IMR-90 (cell line): ENCODE measurements around the gene APC2. TPM values are rescaled to one million over a fixed set of nuclear protein-coding genes. Genes with fewer than 3 reads are reported as not detected.

ENCODE experiments used
- ATAC-seq: fragments of 200-7000 bp; cut with Tn5 transposase; 2 replicates; pipeline ENCODE4 v1.9.1; 2020; ENCODE audit warnings: low read depth, mild to moderate bottlenecking, moderate library complexity
- BruUV-seq: library from RNA; stranded (reverse); fragments of 400-500 nt; replicated peaks from 2 replicates; lab custom pipeline; 2021; lab: Mats Ljungman, UMichigan
- CTCF ChIA-PET: fragments of 300-600 bp; formaldehyde crosslinking; extraction: SDS; loops from one replicate; lab custom pipeline; 2021; ENCODE audit warnings: antibody characterized with exemption; lab: Yijun Ruan, JAX
- POLR2A ChIA-PET: fragments of 300-600 bp; sonication (Branson Sonifier 250); formaldehyde crosslinking; loops from one replicate; lab custom pipeline; 2022; ENCODE audit warnings: antibody characterized with exemption; ENCODE audit not compliant: unreplicated experiment; lab: Charles Lee
- DNase-seq: peaks from one replicate; pipeline ENCODE4 v3.0.0; 2013
- H2AFZ ChIP-seq: replicated peaks from 2 replicates; pipeline ENCODE3; 2013; ENCODE audit warnings: low read length, mild to moderate bottlenecking; ENCODE audit not compliant: poor library complexity
- H2AK5ac ChIP-seq: 2 replicates; pipeline ENCODE4 v1.6.1; 2013; ENCODE audit warnings: low read depth, low read length, inconsistent platforms
- H2AK9ac ChIP-seq: replicated peaks from 2 replicates; pipeline ENCODE3; 2013; ENCODE audit warnings: mild to moderate bottlenecking, low read depth, low read length, moderate library complexity; ENCODE audit not compliant: poor library complexity
- H2BK120ac ChIP-seq: 2 replicates; pipeline ENCODE4 v1.6.1; 2013; ENCODE audit warnings: low read depth, low read length, inconsistent platforms
- H2BK15ac ChIP-seq: 3 replicates; pipeline ENCODE4 v1.6.1; 2013; ENCODE audit warnings: low read depth, low read length, inconsistent platforms
- H2BK20ac ChIP-seq: 2 replicates; pipeline ENCODE4 v1.6.1; 2013; ENCODE audit warnings: low read depth, mild to moderate bottlenecking, inconsistent platforms, low read length, moderate library complexity
- H2BK5ac ChIP-seq: 2 replicates; pipeline ENCODE4 v1.6.1; 2013; ENCODE audit warnings: mild to moderate bottlenecking, low read depth, low read length, inconsistent platforms; ENCODE audit not compliant: poor library complexity, severe bottlenecking
- H3K14ac ChIP-seq: replicated peaks from 2 replicates; pipeline ENCODE4 v1.6.1; 2013; ENCODE audit warnings: low read depth, low read length, inconsistent platforms
- H3K18ac ChIP-seq: 2 replicates; pipeline ENCODE4 v1.6.1; 2013; ENCODE audit warnings: low read depth, low read length, control low read depth
- H3K23ac ChIP-seq: 2 replicates; pipeline ENCODE4 v1.6.1; 2013; ENCODE audit warnings: low read depth, low read length, inconsistent platforms
- H3K27ac ChIP-seq: 2 replicates; pipeline ENCODE4 v1.5.1; 2013; ENCODE audit warnings: mild to moderate bottlenecking, control low read depth, low read length; ENCODE audit not compliant: insufficient read depth
- H3K27me3 ChIP-seq: 2 replicates; pipeline ENCODE4 v1.6.1; 2013; ENCODE audit warnings: low read length; ENCODE audit not compliant: control insufficient read depth, insufficient read depth
- H3K36me3 ChIP-seq: 2 replicates; pipeline ENCODE4 v1.6.1; 2013; ENCODE audit warnings: low read length, mixed read lengths; ENCODE audit not compliant: control insufficient read depth, insufficient read depth
- H3K4ac ChIP-seq: 2 replicates; pipeline ENCODE4 v1.6.1; 2013; ENCODE audit warnings: low read depth, low read length, inconsistent platforms
- H3K4me1 ChIP-seq: 2 replicates; pipeline ENCODE4 v1.6.1; 2013; ENCODE audit warnings: low read length, mixed read lengths; ENCODE audit not compliant: control insufficient read depth, insufficient read depth
- H3K4me2 ChIP-seq: 2 replicates; pipeline ENCODE4 v1.6.1; 2013; ENCODE audit warnings: low read depth, mild to moderate bottlenecking, control low read depth, low read length, moderate library complexity
- H3K4me3 ChIP-seq: 2 replicates; pipeline ENCODE4 v1.5.1; 2013; ENCODE audit warnings: low read depth, mild to moderate bottlenecking, control low read depth, low read length, moderate library complexity; ENCODE audit not compliant: insufficient read depth
- H3K56ac ChIP-seq: 2 replicates; pipeline ENCODE4 v1.6.1; 2013; ENCODE audit warnings: low read length, inconsistent platforms; ENCODE audit not compliant: insufficient read depth; ENCODE audit errors: extremely low read depth
- H3K79me1 ChIP-seq, 2 experiments: 2 replicates each; pipeline ENCODE4 v1.6.1; 2013; ENCODE audit warnings: low read length in 2 of 2, inconsistent platforms in 1 of 2, low read depth in 1 of 2
- H3K9ac ChIP-seq: 2 replicates; pipeline ENCODE4 v1.6.1; 2013; ENCODE audit warnings: low read depth, low read length, control low read depth
- H3K9me1 ChIP-seq: 2 replicates; pipeline ENCODE4 v1.6.1; 2013; ENCODE audit warnings: low read length, inconsistent platforms; ENCODE audit not compliant: insufficient read depth
- H3K9me3 ChIP-seq: 2 replicates; pipeline ENCODE4 v1.6.1; 2013; ENCODE audit warnings: low read length; ENCODE audit not compliant: control insufficient read depth, insufficient read depth
- H4K20me1 ChIP-seq: 2 replicates; pipeline ENCODE4 v1.6.1; 2013; ENCODE audit warnings: low read length, inconsistent platforms; ENCODE audit not compliant: insufficient read depth
- H4K5ac ChIP-seq: 2 replicates; pipeline ENCODE4 v1.6.1; 2013; ENCODE audit warnings: mild to moderate bottlenecking, low read depth, low read length, control low read depth
- H4K8ac ChIP-seq, 2 experiments: 2 replicates each; pipeline ENCODE4 v1.6.1; 2013; ENCODE audit warnings: low read depth in 2 of 2, low read length in 2 of 2, control low read depth in 1 of 2, inconsistent platforms in 1 of 2
- H4K91ac ChIP-seq: 2 replicates; pipeline ENCODE4 v1.6.1; 2013; ENCODE audit warnings: low read depth, low read length, inconsistent platforms; ENCODE audit not compliant: insufficient read depth
- BHLHE40 ChIP-seq: fragments of 150-350 bp; IDR thresholded peaks from 2 replicates; pipeline ENCODE4 v1.6.1; 2016; ENCODE audit warnings: mild to moderate bottlenecking, low read depth, low read length
- CEBPB ChIP-seq: IDR thresholded peaks from 2 replicates; pipeline ENCODE4 v1.6.1; 2012; ENCODE audit warnings: low read depth, low read length, improper control_type of control experiment
- CHD1 ChIP-seq: IDR thresholded peaks from 2 replicates; pipeline ENCODE4 v1.6.1; 2012; ENCODE audit warnings: low read depth, low read length, improper control_type of control experiment
- FOS ChIP-seq: fragments of 150-350 bp; IDR thresholded peaks from 2 replicates; pipeline ENCODE4 v1.6.1; 2016; ENCODE audit warnings: low read depth, low read length
- MAFK ChIP-seq: IDR thresholded peaks from 2 replicates; pipeline ENCODE4 v1.6.1; 2012; ENCODE audit warnings: low read depth, low read length, improper control_type of control experiment
- MAZ ChIP-seq: IDR thresholded peaks from 2 replicates; pipeline ENCODE4 v1.6.1; 2012; ENCODE audit warnings: low read depth, mild to moderate bottlenecking, low read length, improper control_type of control experiment, moderate library complexity, borderline replicate concordance
- MXI1 ChIP-seq: IDR thresholded peaks from 2 replicates; pipeline ENCODE4 v1.6.1; 2012; ENCODE audit warnings: low read depth, mild to moderate bottlenecking, low read length, moderate library complexity, borderline replicate concordance
- NFE2L2 ChIP-seq: fragments of 150-350 bp; IDR thresholded peaks from 2 replicates; pipeline ENCODE4 v1.6.1; 2016; ENCODE audit warnings: low read depth, mild to moderate bottlenecking, low read length
- POLR2A ChIP-seq: IDR thresholded peaks from 2 replicates; pipeline ENCODE4 v1.6.1; 2012; ENCODE audit warnings: mild to moderate bottlenecking, low read depth, low read length
- RAD21 ChIP-seq: IDR thresholded peaks from 2 replicates; pipeline ENCODE4 v1.6.1; 2012; ENCODE audit warnings: low read length, improper control_type of control experiment
- RCOR1 ChIP-seq: IDR thresholded peaks from 2 replicates; pipeline ENCODE4 v1.6.1; 2012; ENCODE audit warnings: mild to moderate bottlenecking, low read length, improper control_type of control experiment; ENCODE audit not compliant: insufficient replicate concordance
- RFX5 ChIP-seq: IDR thresholded peaks from 2 replicates; pipeline ENCODE4 v1.8.0; 2012; ENCODE audit warnings: low read depth, mild to moderate bottlenecking, low read length, moderate library complexity
- SMC3 ChIP-seq: fragments of 150-350 bp; IDR thresholded peaks from 2 replicates; pipeline ENCODE4 v1.6.1; 2016; ENCODE audit warnings: low read depth, mild to moderate bottlenecking, antibody characterized with exemption, low read length, moderate library complexity
- WGBS, 2 experiments: methylation state at CpG; one replicate each; pipeline versions ENCODE4 v1.1.5 to v1.1.7; 2013; ENCODE audit warnings: missing lambda C conversion rate in 2 of 2; ENCODE audit not compliant: insufficient read length in 1 of 2; ENCODE audit errors: extremely low coverage in 2 of 2; 5-methylcytosine and 5-hydroxymethylcytosine counted together
- dilution Hi-C: fragments of 300-500 bp; cut with HindIII; formaldehyde crosslinking; loops from one replicate; pipeline ENCODE4 v1.14.3; 2018; ENCODE audit warnings: low sequenced_read_pairs; ENCODE audit not compliant: unreplicated experiment
- in situ Hi-C: fragments of 300-500 bp; cut with MboI; formaldehyde crosslinking; loops from 3 replicates; pipeline ENCODE4 v1.14.3; 2019; ENCODE audit warnings: low sequenced_read_pairs, inconsistent platforms, mixed read lengths
- intact Hi-C: fragments of 100-400 bp; cut with micrococcal nuclease; formaldehyde crosslinking; loops from 2 replicates; pipeline ENCODE4 v1.10.0; 2022
- polyA plus RNA-seq, 3 experiments: library from polyadenylated mRNA; depleted of rRNA; stranded (reverse); fragments of >200 nt; gene quantifications; 2 replicates each; pipeline ENCODE4 v1.2.3, GENCODE V29; 2012; ENCODE audit warnings: low replicate concordance in 1 of 3
- total RNA-seq: library from RNA; depleted of rRNA; stranded (reverse); fragments of >200 nt; gene quantifications from 2 replicates; pipeline ENCODE4 v1.2.3, GENCODE V29; 2012
- TF ChIP-seq, protein P1 (sequence below): fragments of 150-350 bp; IDR thresholded peaks from 2 replicates; pipeline ENCODE4 v1.6.1; 2016; ENCODE audit warnings: low read depth, mild to moderate bottlenecking, low read length, moderate library complexity, borderline replicate concordance
- TF ChIP-seq, protein P2 (sequence below): conservative IDR thresholded peaks from 2 replicates; pipeline ENCODE4 v1.5.1; 2012; ENCODE audit warnings: mild to moderate bottlenecking, low read depth, low read length, improper control_type of control experiment
- TF ChIP-seq, protein P3 (sequence below): fragments of 150-350 bp; IDR thresholded peaks from 2 replicates; pipeline ENCODE4 v1.6.1; 2017; ENCODE audit warnings: mild to moderate bottlenecking, antibody characterized with exemption, low read length, low read depth

The APC2 gene
- total and polyA plus RNA-seq, 2 of the 4 experiments (the other 2 are of a cell fraction): 0.36 to 0.41 TPM

DNA sequence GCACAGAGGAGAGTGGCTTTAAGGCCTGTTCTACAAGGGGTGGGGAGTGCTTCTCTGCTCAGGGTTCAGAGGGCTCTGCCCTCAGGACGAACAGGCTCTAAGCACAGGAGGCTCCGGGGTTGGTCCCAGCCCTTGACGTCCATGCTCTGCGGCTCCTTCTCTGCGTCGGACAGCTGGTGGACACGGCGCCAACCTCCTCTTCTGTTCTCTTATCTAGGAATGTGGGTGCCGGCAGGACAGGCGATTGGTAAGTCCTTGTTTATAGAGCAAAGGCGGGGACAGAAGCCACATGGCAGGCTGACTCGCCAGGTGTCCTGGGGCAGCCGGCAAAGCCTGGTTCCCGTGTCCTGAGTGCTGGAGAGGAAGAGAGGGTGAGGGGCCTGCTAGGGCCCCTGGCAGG lies 20.2 kb upstream of the APC2 start:
- H2BK15ac ChIP-seq: no peak overlapping the region
- in situ Hi-C loops (no loop called here), intact Hi-C loops (no loop called here), dilution Hi-C loops (no loop called here)
- peaks cover 23 to 70% of the 10 kb centered on the region in 2 experiments for H3K79me1 ChIP-seq
- H3K23ac ChIP-seq: no peak overlapping the region
- H3K18ac ChIP-seq: no peak overlapping the region
- no peak overlapping the region for H2BK120ac ChIP-seq
- H3K27me3 ChIP-seq: no peaks in the 10 kb centered on the region
- H3K9me3 ChIP-seq: no peaks in the 10 kb centered on the region
- no peak overlapping the region for H2BK20ac ChIP-seq
- 81% methylated on average over 4 of the region's 14 CpGs; no CpG with 5 or more reads in 1 of the 2 experiments for WGBS, 2 experiments
- TF ChIP-seq MXI1 (no peak), CHD1 (no peak), FOS (no peak), RCOR1 (no peak), NFE2L2 (no peak), BHLHE40 (no peak), MAZ (no peak), RAD21 (no peak), SMC3 (no peak), MAFK (no peak), RFX5 (no peak), POLR2A (no peak), CEBPB (no peak)
- TF ChIP-seq, protein P1, sequence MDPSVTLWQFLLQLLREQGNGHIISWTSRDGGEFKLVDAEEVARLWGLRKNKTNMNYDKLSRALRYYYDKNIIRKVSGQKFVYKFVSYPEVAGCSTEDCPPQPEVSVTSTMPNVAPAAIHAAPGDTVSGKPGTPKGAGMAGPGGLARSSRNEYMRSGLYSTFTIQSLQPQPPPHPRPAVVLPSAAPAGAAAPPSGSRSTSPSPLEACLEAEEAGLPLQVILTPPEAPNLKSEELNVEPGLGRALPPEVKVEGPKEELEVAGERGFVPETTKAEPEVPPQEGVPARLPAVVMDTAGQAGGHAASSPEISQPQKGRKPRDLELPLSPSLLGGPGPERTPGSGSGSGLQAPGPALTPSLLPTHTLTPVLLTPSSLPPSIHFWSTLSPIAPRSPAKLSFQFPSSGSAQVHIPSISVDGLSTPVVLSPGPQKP: no peak
- TF ChIP-seq, protein P2, sequence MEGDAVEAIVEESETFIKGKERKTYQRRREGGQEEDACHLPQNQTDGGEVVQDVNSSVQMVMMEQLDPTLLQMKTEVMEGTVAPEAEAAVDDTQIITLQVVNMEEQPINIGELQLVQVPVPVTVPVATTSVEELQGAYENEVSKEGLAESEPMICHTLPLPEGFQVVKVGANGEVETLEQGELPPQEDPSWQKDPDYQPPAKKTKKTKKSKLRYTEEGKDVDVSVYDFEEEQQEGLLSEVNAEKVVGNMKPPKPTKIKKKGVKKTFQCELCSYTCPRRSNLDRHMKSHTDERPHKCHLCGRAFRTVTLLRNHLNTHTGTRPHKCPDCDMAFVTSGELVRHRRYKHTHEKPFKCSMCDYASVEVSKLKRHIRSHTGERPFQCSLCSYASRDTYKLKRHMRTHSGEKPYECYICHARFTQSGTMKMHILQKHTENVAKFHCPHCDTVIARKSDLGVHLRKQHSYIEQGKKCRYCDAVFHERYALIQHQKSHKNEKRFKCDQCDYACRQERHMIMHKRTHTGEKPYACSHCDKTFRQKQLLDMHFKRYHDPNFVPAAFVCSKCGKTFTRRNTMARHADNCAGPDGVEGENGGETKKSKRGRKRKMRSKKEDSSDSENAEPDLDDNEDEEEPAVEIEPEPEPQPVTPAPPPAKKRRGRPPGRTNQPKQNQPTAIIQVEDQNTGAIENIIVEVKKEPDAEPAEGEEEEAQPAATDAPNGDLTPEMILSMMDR: no peak
- TF ChIP-seq, protein P3, sequence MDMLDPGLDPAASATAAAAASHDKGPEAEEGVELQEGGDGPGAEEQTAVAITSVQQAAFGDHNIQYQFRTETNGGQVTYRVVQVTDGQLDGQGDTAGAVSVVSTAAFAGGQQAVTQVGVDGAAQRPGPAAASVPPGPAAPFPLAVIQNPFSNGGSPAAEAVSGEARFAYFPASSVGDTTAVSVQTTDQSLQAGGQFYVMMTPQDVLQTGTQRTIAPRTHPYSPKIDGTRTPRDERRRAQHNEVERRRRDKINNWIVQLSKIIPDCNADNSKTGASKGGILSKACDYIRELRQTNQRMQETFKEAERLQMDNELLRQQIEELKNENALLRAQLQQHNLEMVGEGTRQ: no peak
- H2AK5ac ChIP-seq: no peak overlapping the region
- no peak overlapping the region for H2AK9ac ChIP-seq
- POLR2A ChIA-PET: no interaction called here
- H3K14ac ChIP-seq: no peak overlapping the region
- H3K4ac ChIP-seq: no peak overlapping the region
- DNase-seq: no peak
- BruUV-seq: no TSS peak
- no peaks in the 10 kb centered on the region for H3K4me1 ChIP-seq
- H4K5ac ChIP-seq: no peak overlapping the region
- no peak overlapping the region for H3K56ac ChIP-seq
- H3K9me1 ChIP-seq: 0 out of 2 replicates have a peak, but pooled peaks cover 3% of the 10 kb centered on the region
- H3K4me3 ChIP-seq: no peak overlapping the region
- H3K36me3 ChIP-seq: peaks cover 73% of the 10 kb centered on the region
- no peak overlapping the region for H3K9ac ChIP-seq
- ATAC-seq: no peak
- H4K8ac ChIP-seq: no peak overlapping the region
- CTCF ChIA-PET: no interaction called here
- H2AFZ ChIP-seq: no peak overlapping the region
- H3K4me2 ChIP-seq: no peak overlapping the region
- H3K27ac ChIP-seq: no peak overlapping the region
- no peak overlapping the region for H4K91ac ChIP-seq
- H4K20me1 ChIP-seq: peaks cover 30% of the 10 kb centered on the region
- no peak overlapping the region for H2BK5ac ChIP-seq
